PC-3 (cell line): ENCODE data around the gene AGPAT4.

Experiments
- CTCF ChIP-seq: fragments of 300-600 bp; sonication (generic); conservative IDR thresholded peaks from 2 replicates; pipeline ENCODE4 v1.5.1; 2017; ENCODE audit warnings: antibody characterized with exemption, low read depth, mild to moderate bottlenecking, low read length
- EZH2 ChIP-seq: fragments of 300-600 bp; sonication (generic); IDR thresholded peaks from one replicate; pipeline ENCODE4 v1.6.1; 2017; ENCODE audit warnings: antibody characterized with exemption, mild to moderate bottlenecking, low read length; ENCODE audit not compliant: unreplicated experiment
- EZH2phosphoT487 ChIP-seq: fragments of 300-600 bp; sonication (generic); IDR thresholded peaks from 2 replicates; pipeline ENCODE4 v1.6.1; 2018; ENCODE audit warnings: mild to moderate bottlenecking, antibody characterized with exemption, low read length, borderline replicate concordance

GRCh38 chr6:161169696-161170095, 104.2 kb downstream of the AGPAT4 start:
- TF ChIP-seq CTCF (no peak), EZH2 (no peak), EZH2phosphoT487 (no peak)
